Measurements from ENCODE around the gene CFAP126. TPM values are rescaled to one million over a fixed set of nuclear protein-coding genes. Genes with fewer than 3 reads are reported as not detected.
A peak's percentile ranks its signal among the peaks of the same experiment; 100 is the strongest.

Gene CFAP126
- total RNA-seq, 2 donors from 2014 or later, result 0.86 to 1.2 TPM

DNA sequence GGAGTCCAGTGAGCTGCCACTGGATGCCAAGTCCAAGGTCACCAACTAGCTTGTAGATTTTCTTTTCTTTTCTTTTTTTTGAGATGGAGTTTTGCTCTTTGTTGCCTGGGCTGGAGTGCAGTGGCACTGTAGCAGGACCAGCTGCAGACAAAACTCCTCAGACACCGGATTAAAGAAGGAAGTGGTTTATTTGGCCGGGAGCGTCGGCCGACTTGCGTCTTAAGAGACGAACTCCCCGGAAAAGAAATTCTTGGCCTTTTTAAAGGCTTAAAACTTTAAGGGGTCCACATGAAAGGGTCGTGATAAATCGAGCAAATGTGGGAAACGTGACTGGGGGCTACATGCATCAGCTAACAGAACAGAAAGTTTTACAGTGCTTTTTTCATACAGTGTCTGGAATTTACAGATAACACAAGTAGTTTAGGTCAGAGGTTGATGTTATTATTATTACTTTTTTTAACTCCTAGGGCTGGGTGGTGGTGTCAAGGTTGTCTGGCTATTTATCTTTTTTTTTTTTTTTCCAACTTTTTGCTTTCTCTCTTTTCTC, 36.4 kb upstream of the CFAP126 start:
- TF ChIP-seq CTCF (conservative IDR thresholded peaks at IDR 0.05), result no peak
- 91 to 95% methylated on average over 11 of the region's 11 CpGs for WGBS, 2 experiments (ENCODE audit: insufficient coverage in 1 of 2, insufficient read length in 1 of 2)
- no peaks in the 10 kb centered on the region for H3K36me3 Mint-ChIP-seq (ENCODE audit: low read depth)
- no peak for DNase-seq
- peaks cover 12% of the 10 kb centered on the region for H3K4me1 Mint-ChIP-seq
- Histone ChIP-seq H3K9me3 (ENCODE audit: control insufficient read depth, low read length) (no peaks in the 10 kb centered on the region), H3K27me3 (ENCODE audit: control insufficient read depth, insufficient read depth, low read length, poor library complexity, severe bottlenecking) (no peaks in the 10 kb centered on the region), H3K9ac (ENCODE audit: extremely low read depth, low read length, poor library complexity, severe bottlenecking) (no peak overlapping the region), H3K4me1 (ENCODE audit: control insufficient read depth, insufficient read depth, low read length) (no peaks in the 10 kb centered on the region), H3K4me3 (ENCODE audit: low read length) (no peak overlapping the region), H3K36me3 (ENCODE audit: control insufficient read depth, insufficient read depth, low read length) (no peaks in the 10 kb centered on the region), H3K27ac (ENCODE audit: low read depth, low read length) (no peak overlapping the region)
- H3K27ac Mint-ChIP-seq, result no peak overlapping the region
- H3K4me3 Mint-ChIP-seq, result no peak overlapping the region
- H3K9me3 Mint-ChIP-seq, result peaks cover 9% of the 10 kb centered on the region
- peaks cover 25% of the 10 kb centered on the region for H3K27me3 Mint-ChIP-seq (ENCODE audit: insufficient read depth)

GRCh38 chr1:161402446-161402845, 34.8 kb upstream of the CFAP126 start:
- no peak overlapping the region for H3K4me3 ChIP-seq (ENCODE audit: low read length)
- no peak overlapping the region for H3K4me3 Mint-ChIP-seq
- peaks cover 12% of the 10 kb centered on the region for H3K9me3 Mint-ChIP-seq
- no peaks in the 10 kb centered on the region for H3K27me3 ChIP-seq (ENCODE audit: control insufficient read depth, insufficient read depth, low read length, poor library complexity, severe bottlenecking)
- DNase-seq, result no peak
- H3K9ac ChIP-seq (ENCODE audit: extremely low read depth, low read length, poor library complexity, severe bottlenecking), result no peak overlapping the region
- TF ChIP-seq CTCF (conservative IDR thresholded peaks at IDR 0.05), result no peak
- H3K4me1 Mint-ChIP-seq, result peaks cover 8% of the 10 kb centered on the region
- no peaks in the 10 kb centered on the region for H3K9me3 ChIP-seq (ENCODE audit: control insufficient read depth, low read length)
- 92 to 100% methylated on average over 1 to 3 of the region's 3 CpGs for WGBS, 2 experiments (ENCODE audit: insufficient coverage in 1 of 2, insufficient read length in 1 of 2)
- peaks cover 2% of the 10 kb centered on the region for H3K36me3 Mint-ChIP-seq (ENCODE audit: low read depth)
- H3K27me3 Mint-ChIP-seq (ENCODE audit: insufficient read depth), result peaks cover 25% of the 10 kb centered on the region
- H3K4me1 ChIP-seq (ENCODE audit: control insufficient read depth, insufficient read depth, low read length), result no peaks in the 10 kb centered on the region
- no peaks in the 10 kb centered on the region for H3K36me3 ChIP-seq (ENCODE audit: control insufficient read depth, insufficient read depth, low read length)
- H3K27ac Mint-ChIP-seq, result no peak overlapping the region
- no peak overlapping the region for H3K27ac ChIP-seq (ENCODE audit: low read depth, low read length)

GRCh38 chr1:161399257-161399998, 31.8 kb upstream of the CFAP126 start:
- peaks cover 2% of the 10 kb centered on the region for H3K36me3 Mint-ChIP-seq (ENCODE audit: low read depth)
- Histone ChIP-seq H3K27me3 (ENCODE audit: control insufficient read depth, insufficient read depth, low read length, poor library complexity, severe bottlenecking) (no peaks in the 10 kb centered on the region), H3K4me3 (ENCODE audit: low read length) (peak overlapping the region; percentile 96), H3K9me3 (ENCODE audit: control insufficient read depth, low read length) (no peaks in the 10 kb centered on the region), H3K4me1 (ENCODE audit: control insufficient read depth, insufficient read depth, low read length) (no peaks in the 10 kb centered on the region), H3K9ac (ENCODE audit: extremely low read depth, low read length, poor library complexity, severe bottlenecking) (peak overlapping the region; percentile 94), H3K27ac (ENCODE audit: low read depth, low read length) (peak overlapping the region; percentile 98), H3K36me3 (ENCODE audit: control insufficient read depth, insufficient read depth, low read length) (no peaks in the 10 kb centered on the region)
- peaks cover 11% of the 10 kb centered on the region for H3K9me3 Mint-ChIP-seq
- peak; percentile 68 for TF ChIP-seq CTCF (conservative IDR thresholded peaks at IDR 0.05)
- peak; percentile 94 for DNase-seq
- 1% methylated on average over 34 to 53 of the region's 53 CpGs for WGBS, 2 experiments (ENCODE audit: insufficient coverage in 1 of 2, insufficient read length in 1 of 2)
- peak overlapping the region; percentile 99 for H3K27ac Mint-ChIP-seq
- H3K4me3 Mint-ChIP-seq, result peak overlapping the region; percentile 89
- H3K4me1 Mint-ChIP-seq, result peaks cover 4% of the 10 kb centered on the region
- H3K27me3 Mint-ChIP-seq (ENCODE audit: insufficient read depth), result peaks cover 24% of the 10 kb centered on the region
